ENCODE data around the gene ROPN1B. TPM values are rescaled to one million over a fixed set of nuclear protein-coding genes. Genes with fewer than 3 reads are reported as not detected.

ROPN1B gene
- total and polyA plus RNA-seq, 2 experiments from 2014 or later, result not detected

- TF ChIP-seq ETS1 (IDR thresholded peaks at IDR 0.05) (no peak), REST (IDR thresholded peaks at IDR 0.05; ENCODE audit: unreplicated experiment) (no peak)
Measured at GRCh38 chr3:126022741-126023359, 53.9 kb downstream of the ROPN1B start (continued).

- Mint-ChIP-seq H3K4me3 (no peak overlapping the region), H3K27ac (no peak overlapping the region), H3K36me3 (ENCODE audit: low read depth) (peaks cover 28% of the 10 kb centered on the region), H3K27me3 (ENCODE audit: insufficient read depth, low read depth, poor library complexity) (peaks cover 23% of the 10 kb centered on the region), H3K9me3 (peaks cover 21% of the 10 kb centered on the region), H3K4me1 (peaks cover 27% of the 10 kb centered on the region)
- H3K9me2 ChIP-seq (ENCODE audit: insufficient read depth), result peaks cover 10% of the 10 kb centered on the region; the same call in 1 of the 2 replicates
- peaks cover 25% of the 10 kb centered on the region for H3K4me1 ChIP-seq (ENCODE audit: insufficient read depth)
- no peaks in the 10 kb centered on the region for H3F3A ChIP-seq (replicated peaks; ENCODE audit: low read depth)
- H3K27me3 ChIP-seq (ENCODE audit: insufficient read depth), result no peaks in the 10 kb centered on the region
- no peak overlapping the region for H3K4me3 ChIP-seq
- H3K27ac ChIP-seq (ENCODE audit: low read depth), result no peak overlapping the region
- ATAC-seq (peak; percentile 77), DNase-seq (ENCODE audit: low spot score) (peak; percentile 33)
- no peaks in the 10 kb centered on the region for H3K79me2 ChIP-seq (replicated peaks; ENCODE audit: insufficient read depth)
- no peak overlapping the region for H2AFZ ChIP-seq
- no peak for TF ChIP-seq CREB1 (CRISPR knock-in tag; IDR thresholded peaks at IDR 0.05; ENCODE audit: low read depth)
- TF ChIP-seq EZH2phosphoT487 (IDR thresholded peaks at IDR 0.05; ENCODE audit: unreplicated experiment), result no peak
- peak; percentile 78 for TF ChIP-seq REST (IDR thresholded peaks at IDR 0.05; ENCODE audit: unreplicated experiment)
- TF ChIP-seq ZNF462 (CRISPR knock-in tag; IDR thresholded peaks at IDR 0.05), result no peak
- no peak for TF ChIP-seq ZNF114 (CRISPR knock-in tag; IDR thresholded peaks at IDR 0.05)
- H3K36me3 ChIP-seq (ENCODE audit: insufficient read depth), result peaks cover 4% of the 10 kb centered on the region; the same call in 1 of the 2 replicates
- no peaks in the 10 kb centered on the region for H4K20me1 ChIP-seq (replicated peaks; ENCODE audit: insufficient read depth)
- no peak overlapping the region for H3K4me2 ChIP-seq
Measured at GRCh38 chr3:126023390-126023789, 54.4 kb downstream of the ROPN1B start.

Measured in GM23338 (cell line).